GM12878 (cell line): ENCODE data around the gene SIX1. TPM values are rescaled to one million over a fixed set of nuclear protein-coding genes. Genes with fewer than 3 reads are reported as not detected.

Source experiments
- ATAC-seq: fragments of 200-7000 bp; cut with Tn5 transposase; 3 replicates; pipeline ENCODE4 v1.9.1; 2020; ENCODE audit warnings: mild to moderate bottlenecking, moderate library complexity
- BruUV-seq: library from RNA; stranded (reverse); fragments of 400-500 nt; replicated peaks from 2 replicates; lab custom pipeline; 2021; lab: Mats Ljungman, UMichigan
- CTCF ChIA-PET: fragments of 300-600 bp; sonication (Branson Sonifier 250); formaldehyde crosslinking; extraction: SDS; loops from one replicate; lab custom pipeline; 2021; ENCODE audit warnings: inconsistent platforms; lab: Yijun Ruan, JAX
- POLR2A ChIA-PET: fragments of 350-600 bp; formaldehyde crosslinking; extraction: SDS; loops from one replicate; lab custom pipeline; 2021; ENCODE audit warnings: inconsistent platforms; lab: Charles Lee
- RAD21 ChIA-PET: fragments of 300-600 bp; sonication (Branson Sonifier 250); formaldehyde crosslinking; loops from one replicate; lab custom pipeline; 2023; ENCODE audit warnings: antibody characterized with exemption; ENCODE audit not compliant: unreplicated experiment; lab: Charles Lee
- SMC1A ChIA-PET: fragments of 300-600 bp; sonication (Branson Sonifier 250); formaldehyde crosslinking; loops from one replicate; lab custom pipeline; 2023; ENCODE audit not compliant: unreplicated experiment, uncharacterized antibody; lab: Charles Lee
- DNase-seq: peaks from one replicate; pipeline ENCODE4 v3.0.0-alpha.2; 2011; ENCODE audit warnings: low read depth, low spot score
- FAIRE-seq: peaks from 3 replicates; lab custom pipeline; 2011; peaks lifted over from hg19 to GRCh38; lab: Jason Lieb, UNC
- H2AFZ ChIP-seq: 2 replicates; pipeline ENCODE4 v1.6.0; 2011; ENCODE audit warnings: low read depth, low read length, control low read depth; ENCODE audit not compliant: control insufficient read depth
- H3K27ac ChIP-seq: 2 replicates; pipeline ENCODE4 v1.5.1; 2011; ENCODE audit warnings: control low read depth; ENCODE audit not compliant: control insufficient read depth, insufficient read depth
- H3K27me3 ChIP-seq, 2 experiments: replicated peaks in 1 of 2; 2 replicates each; pipeline versions ENCODE4 v1.6.0 to v1.6.1; 2011; ENCODE audit warnings: low read length in 1 of 2; ENCODE audit not compliant: control insufficient read depth in 2 of 2, insufficient read depth in 2 of 2
- H3K36me3 ChIP-seq, 2 experiments: 2 replicates each; pipeline ENCODE4 v1.5.1; 2011; ENCODE audit warnings: low read length in 1 of 2; ENCODE audit not compliant: control insufficient read depth in 2 of 2, insufficient read depth in 2 of 2
- H3K4me1 ChIP-seq: 2 replicates; pipeline ENCODE4 v1.6.1; 2011; ENCODE audit warnings: mild to moderate bottlenecking, low read length, moderate library complexity, mixed read lengths; ENCODE audit not compliant: control insufficient read depth, insufficient read depth
- H3K4me2 ChIP-seq: 2 replicates; pipeline ENCODE4 v1.6.0; 2011; ENCODE audit warnings: control low read depth; ENCODE audit not compliant: control insufficient read depth, insufficient read depth
- H3K4me3 ChIP-seq: fragments of 200-600 bp; sonication (generic); 2 replicates; pipeline ENCODE4 v1.5.1; 2016
- H3K79me2 ChIP-seq: 2 replicates; pipeline ENCODE4 v1.6.0; 2011; ENCODE audit warnings: low read length; ENCODE audit not compliant: control insufficient read depth, insufficient read depth
- H3K9ac ChIP-seq: 2 replicates; pipeline ENCODE4 v1.8.0; 2011; ENCODE audit warnings: low read length, control low read depth, mixed read lengths; ENCODE audit not compliant: control insufficient read depth, insufficient read depth
- H3K9me3 ChIP-seq: replicated peaks from 3 replicates; pipeline ENCODE4 v1.5.1; 2011; ENCODE audit warnings: mild to moderate bottlenecking, low read length; ENCODE audit not compliant: control insufficient read depth, insufficient read depth
- H4K20me1 ChIP-seq: 2 replicates; pipeline ENCODE4 v1.6.0; 2011; ENCODE audit not compliant: control insufficient read depth, insufficient read depth
- ATF2 ChIP-seq: IDR thresholded peaks from 2 replicates; pipeline ENCODE4 v1.6.1; 2012; ENCODE audit warnings: low read length, inconsistent platforms
- ATF7 ChIP-seq: fragments of 450-650 bp; IDR thresholded peaks from 2 replicates; pipeline ENCODE4 v1.6.1; 2016; ENCODE audit warnings: low read depth, mild to moderate bottlenecking
- BRCA1 ChIP-seq: IDR thresholded peaks from 2 replicates; pipeline ENCODE4 v1.6.1; 2011; ENCODE audit warnings: low read depth, low read length, improper control_type of control experiment
- CBFB ChIP-seq: IDR thresholded peaks from 2 replicates; pipeline ENCODE4 v1.6.1; 2016; ENCODE audit warnings: antibody characterized with exemption, low read depth
- CEBPB ChIP-seq, 2 experiments: fragments of 150-350 bp in 1 of 2; IDR thresholded peaks; 2 replicates each; pipeline ENCODE4 v1.6.1; 2012 to 2014; ENCODE audit warnings: low read depth in 2 of 2, low read length in 2 of 2, borderline replicate concordance in 1 of 2, inconsistent platforms in 1 of 2
- EED ChIP-seq: sonication (generic); IDR thresholded peaks from 2 replicates; pipeline ENCODE4 v1.6.1; 2016; ENCODE audit warnings: antibody characterized with exemption, low read depth
- ELK1 ChIP-seq: IDR thresholded peaks from 2 replicates; pipeline ENCODE4 v1.6.1; 2012; ENCODE audit warnings: low read depth, low read length, improper control_type of control experiment
- ETV6 ChIP-seq, 2 experiments: fragments of 450-650 bp in 1 of 2; IDR thresholded peaks in 1 of 2; conservative IDR thresholded peaks in 1 of 2; 2 replicates each; pipeline ENCODE4 v1.6.1; 2014; ENCODE audit warnings: antibody characterized with exemption in 1 of 2, borderline replicate concordance in 1 of 2, low read depth in 1 of 2, mild to moderate bottlenecking in 1 of 2, moderate library complexity in 1 of 2
- EZH2 ChIP-seq: IDR thresholded peaks from 2 replicates; pipeline ENCODE4 v1.6.1; 2012; ENCODE audit warnings: low read depth, mild to moderate bottlenecking, control low read depth, inconsistent platforms, low read length, borderline replicate concordance; ENCODE audit not compliant: control insufficient read depth
- GATAD2B ChIP-seq: fragments of 450-650 bp; conservative IDR thresholded peaks from 2 replicates; pipeline ENCODE4 v1.6.1; 2017; ENCODE audit warnings: low read depth, mild to moderate bottlenecking, moderate library complexity
- HDAC2 ChIP-seq: fragments of 200-600 bp; sonication (generic); IDR thresholded peaks from 2 replicates; pipeline ENCODE4 v1.6.1; 2017
- MEF2A ChIP-seq: IDR thresholded peaks from 2 replicates; pipeline ENCODE4 v1.6.1; 2011; ENCODE audit warnings: low read depth, mild to moderate bottlenecking, low read length, moderate library complexity; ENCODE audit not compliant: insufficient read depth
- RELA ChIP-seq: fragments of 450-650 bp; IDR thresholded peaks from 2 replicates; pipeline ENCODE4 v1.8.0; 2014; ENCODE audit warnings: borderline replicate concordance; ENCODE audit not compliant: partially characterized antibody
- RFX5 ChIP-seq: IDR thresholded peaks from 2 replicates; pipeline ENCODE4 v1.6.1; 2011; ENCODE audit warnings: low read depth, low read length, improper control_type of control experiment
- SREBF1 ChIP-seq: IDR thresholded peaks from 2 replicates; pipeline ENCODE4 v1.6.1; 2012; ENCODE audit warnings: mild to moderate bottlenecking, low read length
- YY1 ChIP-seq: IDR thresholded peaks from 2 replicates; pipeline ENCODE4 v1.6.1; 2011; ENCODE audit warnings: low read depth, mild to moderate bottlenecking, low read length
- ZNF384 ChIP-seq: IDR thresholded peaks from 2 replicates; pipeline ENCODE4 v1.6.1; 2012; ENCODE audit warnings: low read depth, mild to moderate bottlenecking, low read length, improper control_type of control experiment, borderline replicate concordance
- WGBS: methylation state at CpG from one replicate; pipeline ENCODE4 v1.1.6; 2016; ENCODE audit warnings: low lambda C conversion rate; ENCODE audit not compliant: insufficient replicate concordance, insufficient coverage; ENCODE audit errors: missing lambda C conversion rate; 5-methylcytosine and 5-hydroxymethylcytosine counted together
- in situ Hi-C: fragments of 300-500 bp; cut with MboI; formaldehyde crosslinking; loops from 9 replicates; pipeline ENCODE4 v1.14.3; 2018; ENCODE audit warnings: mixed read lengths
- intact Hi-C: fragments of 100-400 bp; cut with micrococcal nuclease; formaldehyde crosslinking; loops from one replicate; pipeline ENCODE4 v1.14.2; 2022; ENCODE audit not compliant: unreplicated experiment
- polyA plus RNA-seq, 11 experiments: library from polyadenylated mRNA; depleted of rRNA in 4 of 11; unstranded in 6 of 11; stranded (reverse) in 5 of 11; fragments of >200 nt; fragmentation: Nextera tagmentation in 4 of 11; fragmentation: Illumina TruSeq in 1 of 11; extraction: Ambion mirVana in 4 of 11; extraction: Trizol in 1 of 11; gene quantifications; 1 replicate in 1 of 11; 2 replicates in 10 of 11; pipeline versions ENCODE4 v1.2.1 to v1.2.3, GENCODE V29; 2011 to 2016; ENCODE audit warnings: inconsistent platforms in 2 of 11, missing spikeins in 2 of 11, low read depth in 1 of 11
- total RNA-seq, 4 experiments: library from RNA; depleted of rRNA in 3 of 4; stranded (reverse); fragments of >200 nt in 3 of 4; fragmentation: Illumina TruSeq in 1 of 4; extraction: Trizol in 1 of 4; gene quantifications; 2 replicates each; pipeline versions ENCODE4 v1.2.1 to v1.2.3, GENCODE V29; 2013 to 2021

The SIX1 gene
- total and polyA plus RNA-seq, 10 of the 15 experiments (the other 5 are each of a cell fraction or from before 2014, with no cell fraction given) = 0.03 to 0.06 (median 0.05) TPM; not detected in 5

DNA sequence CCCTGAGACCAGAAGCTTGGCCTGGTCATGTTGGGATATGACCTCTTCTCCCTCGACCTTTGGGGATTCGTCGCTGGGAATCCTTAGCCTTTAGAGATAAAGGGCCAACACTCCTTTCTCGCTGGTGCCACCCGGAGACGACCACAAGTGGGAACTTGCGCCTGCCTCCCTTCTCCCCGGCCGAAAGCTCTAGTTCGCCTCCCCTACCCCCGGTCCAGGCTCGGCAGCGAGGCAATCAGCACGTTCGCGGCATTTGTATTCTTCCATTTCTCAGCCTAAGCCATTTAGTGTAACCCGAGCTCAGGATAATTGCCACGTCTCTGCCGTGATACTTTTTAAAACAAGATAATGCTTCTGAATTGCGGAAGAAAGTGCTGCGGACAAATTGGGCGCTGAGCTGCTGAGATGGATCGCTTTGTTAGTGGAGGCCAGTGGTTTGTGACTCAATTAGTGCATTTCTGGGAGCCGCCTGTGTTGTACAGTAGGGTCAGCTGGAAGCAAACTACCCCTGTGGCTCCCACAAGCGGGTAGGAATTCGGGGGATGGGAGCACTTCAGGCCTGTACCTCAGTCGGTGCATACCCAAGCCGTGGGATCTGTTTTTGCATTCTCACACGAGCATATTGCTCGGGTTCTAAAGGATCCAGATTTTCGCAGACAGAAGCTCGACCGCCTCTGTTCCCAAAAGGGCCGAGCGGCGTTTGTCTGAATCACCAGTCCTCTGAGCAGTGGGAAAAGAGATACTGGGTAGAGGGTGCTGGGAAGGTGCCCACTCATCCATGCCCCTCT lies 6.8 kb upstream of the SIX1 start (continued):
- no peak for TF ChIP-seq ELK1
- no peak for TF ChIP-seq EED
- no peak for TF ChIP-seq ZNF384

GRCh38 chr14:60655119-60655897 lies 6.0 kb upstream of the SIX1 start:
- ChIA-PET CTCF (interaction anchor here (0.8 to 1.5 kb wide), 5 partner anchors 8 to 368 kb away, joined by 3 to 4 read pairs (median 3); no protein-coding TSS in a partner anchor), RAD21 (interaction anchor here (0.5 to 1.4 kb wide), 3 partner anchors 30 to 370 kb away, joined by 3 to 5 read pairs (median 3); no protein-coding TSS in a partner anchor), SMC1A (interaction anchor here (1.1 to 1.2 kb wide), 2 partner anchors 109 to 374 kb away, joined by 3 read pairs; no protein-coding TSS in a partner anchor), POLR2A (interaction anchor here (0.5 kb wide), 1 partner anchor 818 kb away, joined by 3 read pairs; no protein-coding TSS in a partner anchor)
- Histone ChIP-seq H3K9ac (no peak overlapping the region), H3K36me3 (no peaks in the 10 kb centered on the region), H3K4me1 (peaks cover 9% of the 10 kb centered on the region), H4K20me1 (no peaks in the 10 kb centered on the region), H3K4me2 (no peak overlapping the region), H2AFZ (no peak overlapping the region), H3K27me3 (peaks cover 12 to 36% of the 10 kb centered on the region in 2 experiments), H3K4me3 (no peak overlapping the region), H3K79me2 (no peaks in the 10 kb centered on the region), H3K9me3 (no peaks in the 10 kb centered on the region; the same call in 1 of the 3 replicates), H3K27ac (no peak overlapping the region)
- FAIRE-seq (no peak), DNase-seq (no peak), ATAC-seq (no peak)
- in situ Hi-C loops (no loop called here), intact Hi-C loops (loop anchor here (5.0 kb wide), 1 partner anchor 327 kb away; the partner anchor contains the start of genes SLC38A6 and TRMT5)
- 63% methylated on average over 28 of the region's 29 CpGs for WGBS
- no TSS peak for BruUV-seq
- TF ChIP-seq RELA = no peak
- no peak for TF ChIP-seq HDAC2
- no peak for TF ChIP-seq CBFB
- TF ChIP-seq BRCA1 = no peak
- TF ChIP-seq CEBPB (IDR thresholded peaks at IDR 0.05; ENCODE audit: borderline replicate concordance in 1 of 2, low read depth in 2 of 2, low read length in 2 of 2) = no peak
- no peak for TF ChIP-seq MEF2A
- TF ChIP-seq EZH2 = no peak
- TF ChIP-seq ATF2 = no peak
- TF ChIP-seq ETV6 (conservative IDR thresholded peaks at IDR 0.05 in 1 of 2, IDR thresholded peaks at IDR 0.05 in 1 of 2; ENCODE audit: borderline replicate concordance in 1 of 2, low read depth in 1 of 2) = no peak
- no peak for TF ChIP-seq SREBF1
- no peak for TF ChIP-seq GATAD2B
- no peak for TF ChIP-seq ATF7
- TF ChIP-seq RFX5 = no peak
- TF ChIP-seq ZNF384 = no peak
- TF ChIP-seq YY1 = no peak
